HG02759 (cell line): ENCODE data around the gene F7.

Experiments used
- ATAC-seq: cut with Tn5 transposase; IDR thresholded peaks from one replicate; pipeline ENCODE4 v1.9.1; 2021; ENCODE audit warnings: mild to moderate bottlenecking, moderate library complexity; ENCODE audit not compliant: unreplicated experiment

Gene F7

DNA sequence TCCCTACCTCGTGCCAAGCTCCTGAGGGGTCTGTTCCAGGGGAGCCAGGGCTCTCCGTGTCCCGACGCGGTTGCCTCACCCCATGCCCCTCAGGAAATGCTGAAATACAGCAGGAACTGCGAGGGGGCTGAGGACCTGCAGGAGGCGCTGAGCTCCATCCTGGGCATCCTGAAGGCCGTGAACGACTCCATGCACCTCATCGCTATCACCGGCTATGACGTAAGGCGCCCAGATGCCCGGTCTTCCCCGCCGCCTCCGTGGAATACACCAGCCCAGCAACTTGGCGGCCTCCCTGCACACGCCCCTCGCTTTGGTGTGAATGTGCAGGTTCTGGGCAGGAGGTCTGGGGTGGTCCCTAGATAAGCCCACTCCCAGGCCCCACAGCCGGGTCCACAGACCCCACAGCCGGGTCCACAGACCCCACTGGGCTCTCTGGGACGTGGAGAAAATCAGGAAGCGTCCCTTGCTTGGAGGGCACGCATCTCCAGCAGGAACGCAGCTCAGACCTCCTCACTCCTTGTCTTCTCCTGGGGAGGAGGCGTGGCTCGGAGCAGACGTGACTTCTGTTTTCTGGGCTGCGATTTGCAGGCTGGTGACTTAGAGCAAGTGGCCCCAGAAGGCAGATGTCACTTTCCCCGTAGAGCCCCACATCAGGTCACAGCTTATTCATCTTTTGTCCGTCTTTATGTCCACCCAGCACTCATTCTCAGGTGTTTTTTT lies 19.4 kb upstream of the F7 start:
- ATAC-seq, result no peak

DNA sequence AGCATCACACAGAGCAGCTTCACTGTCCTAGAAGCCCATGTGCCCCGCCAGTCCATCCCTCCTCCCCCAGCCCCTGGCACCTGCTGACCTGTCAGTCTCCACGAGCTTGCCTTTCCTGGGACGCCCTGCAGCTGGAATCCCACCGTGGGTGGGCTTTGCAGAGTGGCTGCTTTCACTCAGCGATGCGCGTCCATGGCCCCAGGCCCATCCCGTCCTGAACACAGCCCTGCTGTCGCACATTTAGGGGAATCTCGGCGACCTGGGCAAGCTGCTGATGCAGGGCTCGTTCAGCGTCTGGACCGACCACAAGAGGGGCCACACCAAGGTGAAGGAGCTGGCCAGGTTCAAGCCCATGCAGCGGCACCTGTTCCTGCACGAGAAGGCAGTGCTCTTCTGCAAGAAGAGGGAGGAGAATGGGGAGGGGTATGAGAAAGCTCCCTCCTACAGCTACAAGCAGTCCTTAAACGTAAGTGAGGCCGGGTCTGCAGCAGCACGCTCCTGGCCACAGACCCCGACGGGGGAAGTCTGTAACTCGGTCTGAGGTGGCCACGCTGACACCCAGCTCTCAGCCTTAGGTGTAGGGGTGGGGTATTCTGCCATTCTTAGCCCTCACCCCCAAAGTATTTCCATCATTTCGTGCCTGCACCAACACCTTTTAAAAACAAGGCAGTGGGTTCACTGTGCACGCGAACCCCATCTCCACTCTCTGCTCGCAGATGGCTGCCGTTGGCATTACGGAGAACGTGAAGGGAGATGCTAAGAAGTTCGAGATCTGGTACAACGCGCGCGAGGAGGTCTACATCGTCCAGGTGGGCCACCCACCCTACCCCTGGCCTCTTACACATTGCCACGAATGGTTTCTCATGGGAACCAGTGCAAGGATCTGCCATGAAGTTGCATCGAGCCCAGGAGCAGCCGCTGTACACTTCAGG lies 18.3 kb upstream of the F7 start:
- no peak for ATAC-seq

DNA sequence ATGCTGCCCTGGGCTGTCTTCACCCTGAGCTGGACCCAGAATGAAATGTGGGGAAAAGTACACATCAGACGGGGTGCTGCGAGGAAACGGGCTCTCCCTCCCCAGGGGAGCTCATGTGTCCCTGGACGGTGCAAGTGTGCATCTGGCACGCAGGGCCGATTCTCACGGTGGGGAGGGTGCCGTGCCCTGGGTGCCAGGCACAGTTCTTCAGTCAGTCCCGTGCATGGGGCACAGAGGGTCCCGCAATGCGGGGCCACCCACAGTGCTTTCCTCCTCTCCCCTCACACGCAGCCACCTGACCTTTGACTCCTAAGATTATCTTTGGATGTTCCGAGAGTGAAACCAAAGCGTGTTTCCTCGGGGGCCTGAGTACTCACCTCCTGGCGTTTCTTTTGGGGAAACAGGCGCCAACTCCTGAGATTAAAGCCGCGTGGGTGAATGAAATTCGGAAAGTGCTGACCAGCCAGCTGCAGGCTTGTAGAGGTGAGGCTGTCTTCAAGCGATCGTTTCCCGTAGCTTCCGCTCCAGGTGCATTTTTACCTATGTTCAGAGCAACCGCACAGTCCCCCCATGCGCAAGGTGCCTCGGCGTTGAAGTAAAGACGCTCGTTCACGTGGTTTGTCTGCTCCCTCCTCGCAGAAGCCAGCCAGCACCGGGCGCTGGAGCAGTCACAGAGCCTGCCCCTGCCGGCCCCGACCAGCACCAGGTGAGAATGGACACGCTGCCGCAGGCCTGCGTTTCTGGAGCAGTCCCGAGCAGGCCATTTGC lies 17.5 kb upstream of the F7 start:
- no peak for ATAC-seq

DNA sequence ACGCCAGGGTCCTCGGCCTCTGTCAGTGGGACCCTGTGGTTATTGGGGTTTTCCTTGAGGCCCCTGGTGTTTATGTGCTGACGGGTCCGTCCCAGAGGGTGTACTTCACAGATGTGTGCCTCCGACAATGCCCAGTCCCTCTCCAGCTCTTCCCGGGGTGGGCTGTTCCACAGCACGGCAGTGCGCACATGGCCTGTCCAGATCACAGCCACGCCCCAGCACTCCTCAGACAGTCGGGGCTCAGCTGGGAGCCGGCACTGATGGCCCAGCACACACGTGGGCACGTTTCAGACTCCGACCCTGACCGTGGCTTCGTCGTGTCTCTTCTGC lies 16.9 kb upstream of the F7 start:
- ATAC-seq, result no peak

DNA sequence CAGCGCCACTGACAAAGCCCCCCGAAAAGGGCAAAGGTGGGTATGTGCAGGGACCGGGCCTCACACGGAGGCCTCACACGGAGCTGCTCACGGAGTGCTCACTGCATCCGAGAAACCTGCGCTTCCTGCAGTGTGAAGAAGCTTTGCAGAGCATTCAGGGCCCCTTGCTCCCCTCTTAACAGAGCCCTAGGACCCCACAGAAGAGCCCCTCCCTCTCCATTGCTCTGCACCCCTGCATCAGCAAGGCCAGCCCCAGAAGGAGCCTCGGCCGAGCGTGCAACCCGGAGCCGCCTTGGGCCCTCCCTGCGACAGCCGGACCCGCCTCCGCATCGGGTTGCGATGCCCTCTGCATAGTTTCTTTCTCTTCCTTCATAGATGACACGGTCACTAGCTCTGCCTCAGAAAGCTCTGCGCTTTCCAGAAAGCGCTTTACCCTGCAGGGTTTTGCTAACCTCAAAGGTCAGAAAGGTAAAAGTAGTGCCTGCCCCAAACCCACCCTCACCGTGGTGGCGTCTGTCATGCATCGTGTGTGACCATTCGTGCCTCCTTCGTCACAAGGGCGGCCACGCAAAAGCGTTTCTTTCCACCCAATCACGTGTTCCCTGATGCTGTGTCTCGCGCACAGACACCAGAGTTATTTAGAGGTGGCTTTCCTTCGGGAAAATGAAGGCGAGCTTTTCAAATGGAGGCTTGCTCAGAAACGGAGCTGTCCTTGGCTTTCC lies 15.7 kb upstream of the F7 start:
- ATAC-seq, result no peak

DNA sequence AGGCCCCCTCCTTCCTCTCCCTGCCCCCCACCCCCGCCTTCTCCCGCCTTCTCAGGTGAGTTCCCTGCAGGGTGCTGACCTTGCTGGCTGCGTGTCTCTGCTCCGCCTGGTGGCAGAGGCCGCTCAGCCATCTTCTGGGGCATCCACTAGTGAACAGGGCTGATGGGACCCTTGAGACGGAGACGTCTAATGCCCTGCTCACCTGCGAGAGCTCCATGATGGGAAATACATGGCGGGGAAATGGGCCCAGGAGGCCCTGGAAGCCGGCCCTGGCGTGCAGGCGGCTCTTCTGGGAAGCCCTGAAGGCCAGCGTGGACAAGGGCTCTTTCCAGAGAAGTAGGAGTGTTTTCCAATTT lies 15.2 kb upstream of the F7 start:
- no peak for ATAC-seq

DNA sequence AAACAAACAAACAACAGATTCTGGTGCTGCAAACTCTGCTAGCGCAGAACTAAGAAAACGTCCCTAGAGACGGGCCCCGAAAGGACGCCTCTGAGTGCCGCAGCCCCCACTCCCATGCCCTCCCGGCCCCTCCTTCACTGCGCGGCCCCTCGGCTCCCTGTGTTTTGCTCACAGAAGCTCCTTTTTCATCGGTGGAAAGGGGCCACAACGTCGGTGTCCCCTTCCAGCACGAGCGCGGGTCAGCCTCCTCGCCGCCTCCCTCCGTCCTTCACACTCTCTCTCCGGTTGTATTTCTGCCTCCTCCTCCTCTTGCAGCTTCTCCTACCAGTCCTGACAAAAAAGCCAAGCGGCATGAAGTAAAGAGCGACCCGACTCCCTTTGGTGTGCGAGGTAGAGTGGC lies 14.8 kb upstream of the F7 start:
- ATAC-seq, result no peak

DNA sequence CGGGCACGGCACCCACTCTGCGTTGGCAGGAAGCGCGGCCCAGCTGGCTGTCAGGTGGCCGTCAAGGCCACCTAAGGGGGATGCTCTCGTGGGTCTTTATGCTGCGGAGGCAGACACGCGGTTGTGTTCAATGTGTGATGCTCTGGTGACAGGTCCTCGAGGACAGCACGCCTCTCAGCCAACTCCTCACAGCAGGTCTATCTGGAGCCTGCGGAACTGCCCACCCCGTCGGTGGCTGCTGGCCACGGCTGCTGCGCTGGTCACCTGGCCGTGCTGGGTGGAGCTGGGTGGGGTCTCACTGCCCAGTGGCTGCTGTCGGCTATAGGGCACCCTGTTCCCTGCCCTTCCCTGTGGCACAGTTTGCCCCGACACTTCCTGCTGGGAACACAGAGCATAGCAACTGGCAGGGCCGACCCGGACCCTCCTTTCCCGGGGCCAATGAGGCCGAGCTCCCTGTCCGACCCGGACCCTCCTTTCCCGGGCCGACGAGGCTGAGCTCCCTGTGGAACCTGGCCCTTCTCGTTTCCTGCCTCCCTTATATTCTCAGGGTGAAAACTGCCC lies 14.3 kb upstream of the F7 start:
- ATAC-seq, result no peak

DNA sequence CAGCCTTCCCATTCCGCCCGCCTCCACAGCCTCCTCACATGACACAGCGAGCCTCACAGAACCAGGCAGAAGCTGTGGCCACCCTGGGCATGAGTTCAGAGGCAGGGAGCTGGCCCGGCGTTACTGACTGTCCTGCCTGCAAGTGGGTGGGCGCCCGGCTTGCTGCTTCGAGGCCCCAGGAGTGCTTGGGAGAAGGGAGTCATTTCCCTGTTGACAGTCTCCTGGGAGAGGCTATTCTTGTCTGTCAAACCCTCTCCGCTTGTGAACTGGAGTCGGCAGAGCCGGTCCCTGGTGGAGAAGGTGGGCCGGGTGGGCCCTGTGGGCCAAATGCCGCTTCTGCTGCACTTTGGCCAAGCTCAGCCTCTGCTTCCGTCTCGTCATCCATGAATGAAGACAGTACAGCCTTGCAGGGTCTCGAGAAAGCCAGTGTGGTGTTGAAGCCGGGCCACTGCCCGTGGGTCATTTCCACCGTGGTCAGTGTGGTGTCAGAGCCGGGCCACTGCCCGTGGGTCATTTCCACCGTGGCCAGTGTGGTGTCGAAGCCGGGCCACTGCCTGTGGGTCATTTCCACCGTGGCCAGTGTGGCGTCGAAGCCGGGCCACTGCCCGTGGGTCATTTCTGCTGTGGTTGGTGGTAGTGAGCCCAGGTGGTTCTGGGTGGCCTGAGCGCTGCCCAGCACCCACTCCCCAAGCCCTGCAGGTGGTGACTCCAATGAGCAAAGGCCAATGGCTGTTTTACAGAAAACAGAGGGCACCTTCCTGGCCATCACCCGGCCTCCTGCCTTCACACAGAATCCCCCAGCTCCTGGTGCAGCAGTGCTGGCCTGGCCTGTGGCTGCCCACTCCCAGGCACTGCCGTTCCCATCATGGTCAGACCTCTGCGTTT lies 13.5 kb upstream of the F7 start:
- no peak for ATAC-seq

DNA sequence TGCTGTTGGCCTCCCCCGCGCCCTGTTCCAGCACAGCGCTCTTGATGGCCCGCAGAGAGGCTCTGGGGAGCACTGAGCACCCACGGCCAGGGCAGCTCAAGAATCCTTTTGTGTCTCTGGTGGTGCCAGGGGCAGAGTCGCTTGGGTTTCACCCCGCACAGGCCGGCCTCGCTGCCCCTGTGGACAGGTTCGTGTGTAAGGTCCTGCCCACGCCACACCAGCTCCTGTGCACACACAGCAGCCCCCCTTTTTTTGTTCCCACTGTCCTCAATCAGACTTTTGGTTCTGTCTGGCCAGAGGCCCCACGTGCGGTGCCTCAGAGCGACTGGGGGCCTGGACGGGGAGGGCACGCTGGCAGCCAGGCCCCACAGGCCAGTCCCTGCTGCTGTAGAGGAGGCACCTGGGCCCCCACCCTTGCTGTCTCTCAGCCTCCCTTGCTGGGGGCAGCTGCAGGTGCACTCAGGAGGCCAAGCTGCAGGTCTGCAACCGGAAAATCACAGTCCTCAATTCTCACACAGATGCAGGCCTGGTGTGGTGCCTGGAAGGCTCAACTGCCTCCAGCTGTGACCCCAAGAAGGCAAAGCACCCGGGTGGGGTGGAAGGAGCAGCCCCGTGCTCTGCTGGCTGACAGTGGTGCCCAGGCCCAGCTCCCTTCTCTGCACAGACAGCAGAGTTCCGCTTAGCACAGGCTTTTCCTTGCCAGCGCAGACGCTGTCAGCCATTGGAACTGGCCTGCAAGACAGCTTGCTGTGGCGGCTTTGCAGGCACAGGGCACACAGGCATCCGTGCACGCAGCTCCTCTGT lies 12.6 kb upstream of the F7 start:
- no peak for ATAC-seq

DNA sequence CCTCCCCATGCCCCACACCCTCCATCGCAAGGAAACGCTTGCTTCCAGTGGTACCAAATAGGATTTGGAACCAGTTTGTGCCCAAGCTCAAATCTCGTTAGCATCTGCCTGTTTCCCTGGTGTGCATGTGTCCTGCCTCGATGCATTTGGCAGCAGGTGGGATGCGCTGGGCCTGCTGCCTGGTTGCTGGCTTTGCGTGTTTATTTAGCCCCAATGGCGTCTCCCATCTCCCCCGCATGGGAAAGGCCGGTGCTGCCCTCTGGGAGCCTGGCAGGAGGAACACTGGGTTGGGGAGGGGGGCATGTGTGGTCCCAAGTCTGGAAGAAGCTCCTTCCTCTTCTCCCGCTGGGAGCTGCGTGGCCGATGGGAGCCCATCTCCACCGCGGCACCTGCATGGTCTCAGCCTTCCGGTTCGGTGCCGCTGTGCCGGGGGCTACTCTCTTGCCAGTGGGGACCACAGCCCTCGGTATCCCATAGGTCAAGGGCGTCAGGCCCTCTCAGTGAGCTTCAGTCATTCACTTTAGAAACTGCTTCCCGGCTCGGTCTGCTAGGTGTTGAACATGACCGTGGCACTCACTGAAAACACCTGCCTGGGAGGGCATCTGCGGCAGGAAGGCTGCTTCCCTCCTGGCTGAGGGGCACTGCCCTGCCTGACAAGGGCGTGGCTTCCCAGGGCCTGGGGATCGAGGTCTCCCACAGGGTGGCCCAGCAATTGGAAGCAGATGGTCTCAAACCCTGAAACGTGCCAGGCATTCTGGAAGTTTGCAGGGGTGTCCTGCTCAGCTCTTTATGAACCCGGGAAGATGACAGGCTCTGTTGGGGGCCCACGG lies 11.8 kb upstream of the F7 start:
- ATAC-seq, result no peak

DNA sequence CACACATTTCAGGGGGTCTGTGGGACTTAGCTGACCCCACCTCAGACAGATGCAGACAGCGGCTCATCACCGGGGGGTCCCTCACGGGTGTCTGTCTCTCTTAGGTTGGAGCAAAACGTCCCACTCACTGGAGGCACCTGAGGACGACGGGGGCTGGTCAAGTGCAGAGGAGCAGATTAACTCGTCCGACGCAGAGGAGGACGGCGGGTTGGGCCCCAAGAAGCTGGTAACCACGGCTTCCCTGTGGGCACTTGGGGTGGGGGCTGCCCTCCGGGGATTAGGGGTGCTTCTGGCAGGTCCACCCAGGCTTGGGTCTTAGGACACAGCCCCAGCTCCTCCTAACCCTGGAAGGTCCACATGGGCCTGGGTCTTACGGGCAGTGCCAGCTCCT lies 11.2 kb upstream of the F7 start:
- no peak for ATAC-seq

DNA sequence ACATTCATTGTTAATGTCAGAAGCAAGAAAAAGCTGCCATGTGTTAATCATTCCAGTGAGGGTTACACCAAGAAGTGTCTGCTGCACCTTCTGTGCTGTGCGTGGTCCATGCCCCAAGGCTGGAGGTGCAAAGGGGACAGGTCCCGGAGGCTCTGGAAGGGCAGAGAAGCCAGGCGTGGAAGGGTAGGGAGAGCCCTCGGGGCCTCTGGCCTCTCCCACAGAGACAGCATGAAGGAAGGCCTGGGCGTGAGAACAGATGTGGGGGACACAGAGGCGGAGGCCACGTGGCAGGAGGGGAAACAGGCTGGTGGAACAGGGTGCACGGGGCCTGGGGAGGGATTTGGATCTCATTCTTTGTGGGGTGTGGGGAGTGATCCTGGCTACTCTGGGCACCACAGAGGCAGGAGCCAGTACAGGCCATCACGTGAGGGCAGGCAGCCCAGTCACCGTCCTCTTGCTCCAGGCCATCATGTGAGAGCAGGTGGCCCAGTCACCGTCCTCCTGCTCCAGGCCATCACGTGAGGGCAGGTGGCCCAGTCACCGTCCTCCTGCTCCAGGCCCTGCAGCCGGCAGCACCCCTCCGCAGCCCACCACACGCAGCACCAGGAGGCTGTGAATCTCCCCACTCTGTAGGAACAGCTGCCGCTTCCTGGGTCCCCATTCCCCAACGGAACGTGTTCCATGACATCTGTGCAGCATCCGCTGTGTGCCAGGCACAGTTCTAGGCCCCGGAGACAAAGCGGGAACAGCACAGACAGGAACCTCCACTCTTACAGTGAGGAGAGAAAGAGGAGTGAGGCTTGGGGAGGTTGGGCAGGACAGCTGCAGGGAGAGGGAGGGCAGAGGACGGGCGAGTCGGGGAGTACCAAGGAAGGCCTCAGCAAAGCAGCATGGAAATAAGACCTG lies 10.2 kb upstream of the F7 start:
- ATAC-seq, result no peak

DNA sequence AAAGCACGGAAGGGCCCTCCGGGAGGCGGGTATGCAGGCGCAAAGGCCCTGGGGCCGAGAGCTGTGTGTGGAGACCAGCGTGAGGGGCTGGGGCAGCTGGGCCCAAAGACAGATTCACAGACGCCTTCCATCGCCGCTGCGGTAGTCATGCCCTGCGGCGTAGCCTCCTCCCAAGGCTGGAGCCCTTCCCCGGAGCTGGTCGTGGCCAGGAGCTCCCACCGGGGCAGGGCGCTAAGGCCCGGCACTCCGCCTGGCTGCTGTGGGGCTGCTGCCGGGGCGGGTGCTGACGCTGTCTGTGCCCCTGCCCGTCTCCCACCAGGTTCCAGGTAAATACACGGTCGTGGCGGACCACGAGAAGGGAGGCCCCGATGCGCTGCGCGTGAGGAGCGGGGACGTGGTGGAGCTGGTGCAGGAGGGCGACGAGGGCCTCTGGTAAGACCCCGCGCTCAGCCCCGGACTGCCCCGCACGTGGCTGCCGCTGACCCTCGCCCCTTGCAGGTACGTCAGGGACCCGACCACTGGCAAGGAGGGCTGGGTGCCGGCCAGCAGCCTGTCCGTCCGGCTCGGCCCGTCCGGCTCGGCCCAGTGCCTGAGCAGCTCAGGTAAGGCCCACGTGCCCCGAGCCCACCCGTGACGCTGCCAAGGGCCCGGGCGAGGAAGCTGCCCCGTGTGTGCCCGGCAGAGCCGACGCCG lies 9.4 kb upstream of the F7 start:
- no peak for ATAC-seq

DNA sequence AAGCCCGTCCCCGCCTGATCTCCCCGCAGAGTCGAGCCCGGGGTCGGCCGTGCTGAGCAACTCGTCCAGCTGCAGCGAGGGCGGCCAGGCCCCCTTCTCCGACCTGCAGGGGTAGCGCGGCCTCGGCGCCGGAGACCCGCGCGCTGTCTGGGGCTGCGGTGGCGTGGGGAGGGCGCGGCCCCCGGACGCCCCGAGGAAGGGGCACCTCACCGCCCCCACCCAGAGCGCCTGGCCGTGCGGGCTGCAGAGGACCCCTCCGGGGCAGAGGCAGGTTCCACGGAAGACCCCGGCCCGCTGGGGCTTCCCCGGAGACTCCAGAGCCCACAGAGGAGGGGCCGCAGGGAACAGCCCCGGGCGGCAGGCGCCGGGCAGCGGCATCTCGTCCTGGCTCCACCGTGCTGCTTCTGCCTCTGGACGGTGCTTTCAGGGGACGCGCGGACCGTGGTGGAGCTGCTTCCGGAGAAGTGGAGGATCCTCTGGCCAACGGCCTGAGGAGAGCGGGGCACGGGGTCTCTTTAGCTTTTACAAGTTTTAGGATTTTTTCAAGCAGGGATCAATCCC lies 8.8 kb upstream of the F7 start:
- ATAC-seq, result no peak

DNA sequence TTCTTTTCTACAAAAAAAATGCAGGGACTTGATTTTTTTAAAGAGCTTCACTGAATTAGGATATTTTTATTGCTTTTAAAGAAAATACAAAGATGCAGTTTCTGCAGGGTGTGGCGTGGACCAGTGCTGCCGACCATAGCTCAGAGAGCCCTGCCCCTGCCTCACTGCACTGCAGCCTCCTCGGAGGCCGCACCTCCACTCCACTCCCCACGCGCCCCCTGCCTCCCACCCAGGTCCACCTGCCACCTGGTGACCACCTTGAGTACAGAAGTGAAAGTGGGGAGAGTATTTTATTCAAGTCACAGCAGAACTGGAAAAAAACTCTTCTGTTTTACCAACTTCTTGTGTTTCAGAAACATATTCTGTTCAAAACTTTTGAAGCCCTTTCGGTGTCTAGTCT lies 7.9 kb upstream of the F7 start:
- ATAC-seq, result no peak
